A204.1 (cell line): Measurements from ENCODE around the gene SLC28A1.
"Not testable (repeated sequence)": the region's sequence is repeated elsewhere in the genome, so short reads cannot be mapped to it uniquely, and the experiment has no call there.

ENCODE experiments used
- FAIRE-seq: peaks from 2 replicates; lab custom pipeline; 2012; peaks lifted over from hg19 to GRCh38; lab: Jason Lieb, UNC

The SLC28A1 gene

GRCh38 chr15:84862214-84862975 lies 22.1 kb upstream of the SLC28A1 start:
- FAIRE-seq: no peak

- no peak for FAIRE-seq
These were observed 20.7 kb upstream of the SLC28A1 start for GRCh38 chr15:84863565-84864443.

DNA sequence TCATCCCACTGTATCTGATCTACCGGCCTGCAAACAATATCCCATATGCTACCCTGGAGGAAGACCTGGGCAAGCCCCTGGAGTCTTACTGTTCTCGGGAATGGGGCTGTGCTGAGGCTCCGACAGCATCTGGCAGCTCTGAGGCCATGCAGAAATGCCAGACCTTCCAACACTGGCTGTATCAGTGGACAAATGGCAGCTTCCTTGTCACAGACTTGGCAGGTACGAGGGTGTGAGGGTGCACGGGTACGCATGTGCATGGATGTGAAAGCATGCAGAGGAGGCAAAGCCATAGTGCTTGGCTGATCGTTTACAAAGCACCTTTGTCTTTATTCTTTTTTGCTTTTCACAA lies 20.0 kb upstream of the SLC28A1 start:
- no peak for FAIRE-seq

DNA sequence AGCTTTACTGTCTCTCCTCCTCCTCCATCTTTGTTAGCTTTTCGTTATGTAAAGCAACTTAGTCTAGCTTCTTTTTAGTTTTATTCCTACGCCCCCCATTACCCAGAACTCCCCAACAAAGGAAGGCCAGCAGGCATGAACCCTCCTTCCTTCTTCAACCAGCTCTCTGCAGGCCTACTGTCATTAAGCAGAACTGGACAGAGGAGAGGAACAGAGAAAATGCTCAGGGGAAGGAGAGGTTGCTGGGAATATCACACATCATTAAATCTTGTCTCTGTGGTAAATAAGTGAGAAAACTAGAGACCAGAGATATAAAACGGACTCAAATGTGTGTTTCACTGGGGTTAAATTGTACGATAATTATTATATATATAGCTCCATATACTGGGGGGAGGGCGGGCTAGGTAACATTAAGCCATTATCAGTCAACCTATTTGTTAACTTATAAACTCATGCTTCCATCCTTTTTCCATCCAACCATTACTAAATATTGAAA lies 19.3 kb upstream of the SLC28A1 start:
- no peak for FAIRE-seq

- FAIRE-seq: no peak
These were observed 16.2 kb upstream of the SLC28A1 start for GRCh38 chr15:84868037-84868880.

DNA sequence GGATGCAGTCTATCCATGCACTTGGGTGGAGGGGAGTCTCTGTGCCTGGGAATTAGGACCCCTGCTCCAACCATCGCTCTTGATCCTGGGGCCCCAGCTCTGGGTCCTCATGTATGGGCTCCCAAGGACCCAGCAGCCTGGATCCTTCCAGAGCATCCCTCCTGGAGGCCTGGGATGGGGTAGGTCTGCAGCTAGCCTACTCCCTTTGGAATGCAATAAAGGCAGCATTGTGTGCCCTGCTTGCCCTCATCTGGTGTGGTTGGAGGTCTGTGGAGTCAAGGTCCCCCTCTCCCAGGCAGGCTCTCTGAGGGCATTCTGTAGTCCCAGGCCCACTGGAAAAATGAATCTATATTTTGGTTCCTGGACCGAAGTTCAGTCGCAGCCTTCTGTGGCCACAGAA lies 15.0 kb upstream of the SLC28A1 start:
- FAIRE-seq: no peak

GRCh38 chr15:84871428-84871985 lies 13.0 kb upstream of the SLC28A1 start:
- FAIRE-seq: no peak

DNA sequence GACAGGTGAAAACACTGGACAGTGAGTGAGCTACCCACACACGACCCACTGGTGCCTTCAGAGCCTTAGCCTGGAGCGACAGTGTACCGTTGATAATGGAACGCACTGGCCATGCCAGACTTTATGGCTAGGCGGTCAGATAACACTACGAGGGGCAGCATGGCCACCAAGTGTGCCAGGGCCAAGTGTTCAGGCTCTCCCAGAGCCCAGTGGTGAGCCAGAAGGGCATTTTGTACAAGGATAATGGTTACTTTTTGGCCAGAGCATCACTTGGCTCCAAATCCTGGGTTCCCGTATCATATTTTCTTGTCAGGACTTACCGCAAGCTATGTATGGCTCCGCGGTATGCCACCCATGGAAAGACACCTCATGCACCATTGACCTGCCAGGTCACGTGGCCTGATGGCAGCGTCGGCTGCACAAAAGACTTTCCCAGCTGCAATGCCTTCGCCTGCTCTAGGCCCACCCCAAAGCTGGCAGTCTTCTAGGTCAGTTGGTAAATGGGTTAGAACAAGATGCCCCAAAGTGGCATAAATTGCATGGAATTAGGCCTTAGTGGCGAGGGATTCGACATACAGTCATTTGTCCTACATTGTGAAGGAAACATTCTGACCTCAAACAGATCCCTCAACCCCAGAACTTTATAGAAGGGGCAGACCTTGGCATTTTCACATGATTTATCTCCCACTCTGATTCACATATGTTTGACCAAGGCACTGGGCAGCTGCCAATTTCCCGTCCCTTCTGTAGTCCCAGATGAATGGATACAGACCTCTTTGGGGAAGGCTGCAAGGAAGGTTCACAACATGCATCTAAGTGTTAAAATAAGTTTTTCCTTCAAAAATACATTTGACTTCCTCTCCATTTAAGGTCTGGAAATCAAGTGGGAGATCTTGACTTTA lies 12.2 kb upstream of the SLC28A1 start:
- FAIRE-seq: no peak

DNA sequence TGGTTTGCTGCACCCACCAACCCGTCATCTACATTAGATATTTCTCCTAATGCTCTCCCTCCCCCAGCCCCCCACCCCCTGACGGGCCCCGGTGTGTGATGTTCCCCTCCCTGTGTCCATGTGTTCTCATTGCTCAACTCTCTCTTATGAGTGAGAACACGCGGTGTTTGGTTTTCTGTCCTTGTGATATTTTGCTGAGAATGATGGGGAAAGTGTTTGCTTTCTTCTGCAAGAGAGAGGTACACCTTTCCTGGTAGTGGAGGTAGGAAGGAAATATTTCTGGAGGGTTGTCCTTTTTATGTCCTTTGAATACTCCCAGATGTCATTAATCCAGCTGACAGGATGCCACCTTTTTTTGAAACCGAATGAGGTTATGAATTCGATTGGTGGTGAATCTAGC lies 10.5 kb upstream of the SLC28A1 start:
- no peak for FAIRE-seq

DNA sequence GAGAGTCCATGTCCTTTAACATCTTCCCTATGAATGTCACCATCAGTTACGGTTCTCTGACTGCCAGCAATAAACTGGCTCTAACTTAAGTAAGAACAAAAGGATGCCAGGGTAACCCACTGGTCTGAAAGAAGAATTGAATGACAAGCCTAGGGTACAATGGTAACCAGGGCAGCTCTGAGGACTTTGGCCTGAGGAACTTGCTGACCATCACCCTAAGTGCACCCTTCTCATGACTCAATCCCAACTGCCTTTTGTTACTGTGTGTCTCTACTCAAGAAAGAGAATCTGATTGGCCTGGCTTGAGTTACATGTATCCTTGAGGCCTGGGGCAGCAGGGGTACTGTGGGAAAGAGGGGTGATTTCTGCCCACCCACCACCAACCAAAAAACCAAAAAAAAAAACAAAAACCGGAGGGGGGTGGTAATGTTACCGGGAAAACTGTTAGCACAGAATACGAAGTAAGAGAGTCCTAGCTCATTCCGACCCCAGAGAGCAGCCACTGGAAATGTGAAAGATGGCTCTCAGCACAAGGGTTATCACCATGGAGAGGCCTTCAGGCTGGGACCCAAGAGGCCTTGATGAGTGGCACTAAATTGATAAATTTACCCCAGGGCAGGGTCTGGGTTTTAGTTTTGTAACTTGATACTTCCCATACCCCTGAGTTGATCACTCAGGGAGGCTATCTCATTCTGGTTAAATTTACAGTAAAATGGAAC lies 9.3 kb upstream of the SLC28A1 start:
- no peak for FAIRE-seq

GRCh38 chr15:84876269-84876668 lies 8.2 kb upstream of the SLC28A1 start:
- FAIRE-seq: no peak

- FAIRE-seq: not testable (repeated sequence)
These were observed 6.8 kb upstream of the SLC28A1 start for GRCh38 chr15:84877701-84878100.

DNA sequence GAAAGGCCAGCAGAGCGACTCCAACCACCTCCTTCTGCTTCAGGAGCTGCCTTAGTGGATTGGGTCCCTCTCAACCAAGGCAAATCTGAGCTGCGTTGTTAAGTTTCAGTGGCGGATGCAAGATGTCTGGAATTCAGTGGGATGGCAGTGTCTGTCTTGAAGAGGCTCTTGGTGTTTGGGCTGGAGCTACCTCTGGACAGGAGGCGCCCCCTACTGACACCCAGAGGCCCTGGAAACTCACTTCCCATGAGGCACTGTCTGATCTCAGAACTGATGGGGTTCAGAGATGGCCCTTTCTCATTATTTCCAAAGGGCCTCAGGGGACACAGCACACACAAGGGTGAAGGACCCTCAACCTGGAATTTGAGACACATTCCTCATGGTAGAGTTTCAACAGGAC lies 6.0 kb upstream of the SLC28A1 start:
- FAIRE-seq: no peak

- FAIRE-seq: no peak
These were observed 5.2 kb upstream of the SLC28A1 start for GRCh38 chr15:84879088-84879780.

DNA sequence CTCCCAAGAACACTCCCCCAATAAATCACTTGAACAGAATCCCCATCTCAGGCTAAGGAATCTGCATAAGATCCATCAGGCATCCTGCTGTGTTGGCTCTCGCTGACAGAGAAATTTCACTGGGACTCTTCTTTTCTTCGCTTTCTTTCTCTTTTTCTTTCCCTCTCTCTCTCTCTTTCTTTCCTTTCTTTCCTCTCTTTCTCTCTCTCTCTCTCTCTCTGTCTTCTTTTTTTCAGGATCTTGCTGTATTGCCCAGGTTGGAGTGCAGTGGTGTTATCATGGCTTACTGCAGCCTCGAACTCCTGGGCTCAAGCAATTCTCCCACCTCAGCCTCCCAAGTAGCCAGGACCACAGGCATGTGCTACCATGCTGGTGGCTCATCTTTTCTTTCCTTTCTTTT lies 4.5 kb upstream of the SLC28A1 start:
- no peak for FAIRE-seq

- FAIRE-seq: no peak
These were observed 3.5 kb upstream of the SLC28A1 start for GRCh38 chr15:84880822-84881519.

DNA sequence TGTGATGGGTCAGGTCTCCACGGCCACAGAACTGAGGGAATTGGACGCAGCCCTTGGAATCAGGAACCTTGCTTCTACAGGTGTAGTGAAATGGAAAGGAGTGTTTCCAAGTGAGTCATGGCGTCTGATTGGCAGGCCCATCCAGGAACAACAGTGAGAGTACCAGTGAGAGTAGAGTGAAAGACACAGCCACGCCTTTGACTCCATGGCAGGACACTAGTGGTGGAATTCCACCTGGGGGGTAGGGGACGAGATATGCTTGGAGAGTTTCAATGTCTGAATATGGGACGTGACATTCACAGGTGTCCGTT lies 3.0 kb upstream of the SLC28A1 start:
- FAIRE-seq: no peak

DNA sequence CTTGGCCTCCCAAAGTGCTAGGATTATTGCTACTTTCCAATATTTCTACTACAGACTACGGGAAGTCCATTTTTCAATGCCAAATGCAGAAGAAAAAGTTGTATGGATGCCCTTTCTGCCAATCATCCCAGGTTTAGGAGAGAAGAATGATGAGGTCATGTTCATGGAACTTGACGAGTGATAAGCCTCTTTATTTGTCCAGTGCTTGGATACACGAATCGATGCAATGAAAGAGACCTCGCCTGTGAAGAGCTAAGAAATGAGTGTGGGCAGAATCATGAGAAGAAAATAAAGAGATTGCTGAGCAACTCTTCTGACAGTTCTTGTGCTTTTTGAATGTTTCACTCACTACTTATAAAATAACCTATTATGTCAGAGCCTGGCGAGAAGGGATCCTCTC lies 996 bp upstream of the SLC28A1 start:
- no peak for FAIRE-seq

DNA sequence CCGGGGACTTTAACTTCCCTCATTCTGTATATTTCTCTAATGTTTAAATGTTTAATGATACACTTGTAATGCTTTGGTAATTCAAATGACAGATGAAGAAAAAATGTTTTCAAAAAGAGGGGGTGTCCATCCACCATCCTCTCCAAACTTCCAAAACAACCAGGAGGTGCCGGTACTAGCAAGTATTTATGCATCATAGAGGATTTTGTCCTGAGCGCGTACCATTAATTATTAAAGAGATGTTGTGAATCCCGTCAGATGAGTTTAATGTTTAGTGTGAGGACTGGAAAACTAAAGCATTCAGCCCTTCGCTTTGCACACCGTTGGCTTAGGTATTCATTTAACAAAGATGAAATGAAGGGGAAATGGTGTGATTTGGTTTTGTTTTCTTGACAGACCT lies 1.3 kb downstream of the SLC28A1 start:
- FAIRE-seq: no peak
